ENCODE data around the gene GSC.

DNA sequence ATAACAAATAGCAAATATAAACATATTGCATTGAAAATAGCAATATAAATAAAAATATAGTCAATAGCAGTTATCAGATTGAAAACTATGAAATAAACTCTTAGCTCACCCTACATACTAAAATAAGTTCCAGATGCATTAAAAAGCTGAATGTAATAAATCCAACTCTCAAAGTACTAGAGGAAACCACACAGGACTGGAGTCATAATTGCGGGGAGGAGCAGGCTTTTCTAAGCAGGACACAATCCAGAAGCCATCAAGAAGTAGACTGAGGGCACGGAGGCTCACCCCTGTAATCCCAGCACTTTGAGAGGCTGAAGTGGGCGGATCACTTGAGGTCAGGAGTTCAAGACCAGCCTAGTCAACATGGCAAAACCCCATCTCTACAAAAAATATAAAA lies 22.2 kb downstream of the GSC start:
- TF ChIP-seq, protein P1, sequence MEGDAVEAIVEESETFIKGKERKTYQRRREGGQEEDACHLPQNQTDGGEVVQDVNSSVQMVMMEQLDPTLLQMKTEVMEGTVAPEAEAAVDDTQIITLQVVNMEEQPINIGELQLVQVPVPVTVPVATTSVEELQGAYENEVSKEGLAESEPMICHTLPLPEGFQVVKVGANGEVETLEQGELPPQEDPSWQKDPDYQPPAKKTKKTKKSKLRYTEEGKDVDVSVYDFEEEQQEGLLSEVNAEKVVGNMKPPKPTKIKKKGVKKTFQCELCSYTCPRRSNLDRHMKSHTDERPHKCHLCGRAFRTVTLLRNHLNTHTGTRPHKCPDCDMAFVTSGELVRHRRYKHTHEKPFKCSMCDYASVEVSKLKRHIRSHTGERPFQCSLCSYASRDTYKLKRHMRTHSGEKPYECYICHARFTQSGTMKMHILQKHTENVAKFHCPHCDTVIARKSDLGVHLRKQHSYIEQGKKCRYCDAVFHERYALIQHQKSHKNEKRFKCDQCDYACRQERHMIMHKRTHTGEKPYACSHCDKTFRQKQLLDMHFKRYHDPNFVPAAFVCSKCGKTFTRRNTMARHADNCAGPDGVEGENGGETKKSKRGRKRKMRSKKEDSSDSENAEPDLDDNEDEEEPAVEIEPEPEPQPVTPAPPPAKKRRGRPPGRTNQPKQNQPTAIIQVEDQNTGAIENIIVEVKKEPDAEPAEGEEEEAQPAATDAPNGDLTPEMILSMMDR (conservative IDR thresholded peaks at IDR 0.05; ENCODE audit: low read depth, low read length): no peak
- TF ChIP-seq EZH2 (IDR thresholded peaks at IDR 0.05; ENCODE audit: low read length, unreplicated experiment) (no peak), EZH2phosphoT487 (IDR thresholded peaks at IDR 0.05; ENCODE audit: borderline replicate concordance, low read length) (no peak)

All from PC-3 (cell line).